HT1080 (cell line): ENCODE data around the gene KRTAP3-1. TPM values are rescaled to one million over a fixed set of nuclear protein-coding genes. Genes with fewer than 3 reads are reported as not detected.
A peak's percentile ranks its signal among the peaks of the same experiment; 100 is the strongest.

ENCODE experiments used
- DNase-seq: peaks from one replicate; pipeline ENCODE4 v3.0.0-alpha.2; 2015; ENCODE audit warnings: low read depth
- small RNA-seq: library from RNA; depleted of rRNA; stranded (forward); fragments of <200 nt; gene quantifications from one replicate; pipeline ENCODE3, GENCODE V24; 2014
- total RNA-seq: library from RNA; depleted of rRNA; stranded (reverse); fragments of >200 nt; shearing (Covaris generic); gene quantifications from 2 replicates; pipeline ENCODE4 v1.2.3, GENCODE V29; 2014; rRNA removed

Gene KRTAP3-1
- total RNA-seq, 1 experiment from 2014 or later, result not detected

- no peak for DNase-seq
Measured at GRCh38 chr17:40980596-40980995, 28.3 kb downstream of the KRTAP3-1 start.

GRCh38 chr17:40980117-40980516, 28.8 kb downstream of the KRTAP3-1 start:
- DNase-seq, result no peak

- no peak for DNase-seq
Measured at GRCh38 chr17:40978575-40979151, 30.3 kb downstream of the KRTAP3-1 start.

- DNase-seq, result no peak
Measured at GRCh38 chr17:40975516-40975915, 33.4 kb downstream of the KRTAP3-1 start.

- no peak for DNase-seq
Measured at GRCh38 chr17:40974366-40974765, 34.6 kb downstream of the KRTAP3-1 start.

- no peak for DNase-seq
Measured at GRCh38 chr17:40967582-40967981, 41.3 kb downstream of the KRTAP3-1 start.

GRCh38 chr17:40966848-40967247, 42.1 kb downstream of the KRTAP3-1 start, which contains the start of gene KRT39:
KRT39 (minus strand) TSS chr17:40966948; CDS start chr17:40966856, 92 bp downstream.
- no peak for DNase-seq

- peak; percentile 51 for DNase-seq
Measured at GRCh38 chr17:40963838-40964237, 45.1 kb downstream of the KRTAP3-1 start.

- no peak for DNase-seq
Measured at GRCh38 chr17:40962059-40962561, 46.8 kb downstream of the KRTAP3-1 start.

- no peak for DNase-seq
Measured at GRCh38 chr17:40961591-40961990, 47.3 kb downstream of the KRTAP3-1 start.

- no peak for DNase-seq
Measured at GRCh38 chr17:40960144-40960543, 48.8 kb downstream of the KRTAP3-1 start.

Small RNA genes within 50 kb of the gene (small RNA-seq; reads per million reads assigned to genes)
- not detected for gene KRTAP3-4P

Other genes with a start within 250 kb of the KRTAP3-1 start
- not detected in 2 replicates for gene KRT26, start 236.9 kb downstream of the KRTAP3-1 start, total RNA-seq
- not detected in 2 replicates for gene KRT27, start 226.6 kb downstream of the KRTAP3-1 start, total RNA-seq
- gene KRT28, start 209.2 kb downstream of the KRTAP3-1 start, total RNA-seq, result not detected in 2 replicates
- 24.0 and 32.4 TPM in 2 replicates for gene KRT10, start 186.5 kb downstream of the KRTAP3-1 start, total RNA-seq
- gene KRT12, start 141.9 kb downstream of the KRTAP3-1 start, total RNA-seq, result not detected in 2 replicates
- not detected in 2 replicates for gene KRT20, start 123.9 kb downstream of the KRTAP3-1 start, total RNA-seq
- 0.33 TPM in 1 of 2 replicates, not detected in the other for gene KRT23, start 71.5 kb downstream of the KRTAP3-1 start, total RNA-seq
- gene KRT39, start 42.2 kb downstream of the KRTAP3-1 start, total RNA-seq, result not detected in 2 replicates
- not detected in 2 replicates for gene KRT40, start 24.8 kb downstream of the KRTAP3-1 start, total RNA-seq
- gene KRTAP3-3, start 15.0 kb downstream of the KRTAP3-1 start, total RNA-seq, result not detected in 2 replicates
- not detected in 2 replicates for gene KRTAP3-2, start 9.2 kb downstream of the KRTAP3-1 start, total RNA-seq
- gene KRTAP1-5, start 18.1 kb upstream of the KRTAP3-1 start, total RNA-seq, result not detected in 2 replicates
- not detected in 2 replicates for gene KRTAP1-4, start 21.1 kb upstream of the KRTAP3-1 start, total RNA-seq
- not detected in 2 replicates for gene KRTAP1-3, start 25.7 kb upstream of the KRTAP3-1 start, total RNA-seq
- gene KRTAP1-1, start 32.3 kb upstream of the KRTAP3-1 start, total RNA-seq, result not detected in 2 replicates
- gene KRTAP2-1, start 38.2 kb upstream of the KRTAP3-1 start, total RNA-seq, result 2.0 TPM in 1 of 2 replicates, not detected in the other
- not detected in 2 replicates for gene KRTAP2-2, start 46.1 kb upstream of the KRTAP3-1 start, total RNA-seq
- gene KRTAP2-3, start 51.0 kb upstream of the KRTAP3-1 start, total RNA-seq, result 1.2 and 6.2 TPM in 2 replicates
- not detected in 2 replicates for gene KRTAP2-4, start 56.8 kb upstream of the KRTAP3-1 start, total RNA-seq
- not detected in 2 replicates for gene KRTAP4-7, start 75.0 kb upstream of the KRTAP3-1 start, total RNA-seq
- gene KRTAP4-8, start 89.0 kb upstream of the KRTAP3-1 start, total RNA-seq, result not detected in 2 replicates
- gene KRTAP4-16, start 93.1 kb upstream of the KRTAP3-1 start, total RNA-seq, result not detected in 2 replicates
- gene KRTAP4-9, start 96.3 kb upstream of the KRTAP3-1 start, total RNA-seq, result 0.29 and 0.57 TPM in 2 replicates
- not detected in 2 replicates for gene KRTAP4-11, start 109.2 kb upstream of the KRTAP3-1 start, total RNA-seq
- gene KRTAP4-12, start 115.1 kb upstream of the KRTAP3-1 start, total RNA-seq, result not detected in 2 replicates
- gene KRTAP4-6, start 131.4 kb upstream of the KRTAP3-1 start, total RNA-seq, result not detected in 2 replicates
- gene KRTAP4-5, start 140.7 kb upstream of the KRTAP3-1 start, total RNA-seq, result not detected in 2 replicates
- not detected in 2 replicates for gene KRTAP4-4, start 151.6 kb upstream of the KRTAP3-1 start, total RNA-seq
- gene KRTAP4-3, start 159.1 kb upstream of the KRTAP3-1 start, total RNA-seq, result not detected in 2 replicates
- not detected in 2 replicates for gene KRTAP4-2, start 169.1 kb upstream of the KRTAP3-1 start, total RNA-seq
- gene KRTAP4-1, start 175.8 kb upstream of the KRTAP3-1 start, total RNA-seq, result not detected in 2 replicates
- not detected in 2 replicates for gene KRTAP9-1, start 180.8 kb upstream of the KRTAP3-1 start, total RNA-seq
- not detected in 2 replicates for gene KRTAP9-2, start 217.5 kb upstream of the KRTAP3-1 start, total RNA-seq
- gene KRTAP9-3, start 223.3 kb upstream of the KRTAP3-1 start, total RNA-seq, result not detected in 2 replicates
- gene KRTAP9-8, start 228.9 kb upstream of the KRTAP3-1 start, total RNA-seq, result not detected in 2 replicates
- gene KRTAP9-4, start 240.6 kb upstream of the KRTAP3-1 start, total RNA-seq, result not detected in 2 replicates
- gene KRTAP9-9, start 246.3 kb upstream of the KRTAP3-1 start, total RNA-seq, result not detected in 2 replicates